A673 (cell line): ENCODE results near the gene NRXN3. TPM values are rescaled to one million over a fixed set of nuclear protein-coding genes. Genes with fewer than 3 reads are reported as not detected.
A peak's percentile ranks its signal among the peaks of the same experiment; 100 is the strongest.

Source experiments
- BruUV-seq: library from RNA; stranded (reverse); fragments of 400-500 nt; replicated peaks from 2 replicates; lab custom pipeline; 2021; lab: Mats Ljungman, UMichigan
- CTCF ChIA-PET: fragments of 300-600 bp; sonication (Branson Sonifier 250); formaldehyde crosslinking; loops from one replicate; lab custom pipeline; 2022; ENCODE audit warnings: antibody characterized with exemption; lab: Charles Lee
- POLR2A ChIA-PET: fragments of 300-600 bp; sonication (Branson Sonifier 250); formaldehyde crosslinking; loops from one replicate; lab custom pipeline; 2022; ENCODE audit warnings: antibody characterized with exemption; ENCODE audit not compliant: low non-redundant PET; lab: Charles Lee
- DNase-seq: peaks from one replicate; pipeline ENCODE4 v3.0.0-alpha.2; 2015; ENCODE audit warnings: low spot score
- H3K27ac ChIP-seq: fragments of 200-600 bp; sonication (generic); 2 replicates; pipeline ENCODE4 v1.5.1; 2016; ENCODE audit warnings: mixed run types, low read depth, mild to moderate bottlenecking, mixed read lengths, antibody characterized with exemption, low read length; ENCODE audit not compliant: poor library complexity, severe bottlenecking
- H3K27me3 ChIP-seq: fragments of 200-600 bp; sonication (generic); replicated peaks from 2 replicates; pipeline ENCODE4 v1.6.1; 2017; ENCODE audit warnings: mixed run types, low read depth, mild to moderate bottlenecking, mixed read lengths, antibody characterized with exemption, low read length; ENCODE audit not compliant: insufficient read depth, poor library complexity
- H3K36me3 ChIP-seq: fragments of 200-600 bp; sonication (generic); 2 replicates; pipeline ENCODE4 v1.6.1; 2016; ENCODE audit warnings: mixed run types, mild to moderate bottlenecking, mixed read lengths, antibody characterized with exemption, low read length; ENCODE audit not compliant: insufficient read depth, poor library complexity, severe bottlenecking
- H3K4me1 ChIP-seq: fragments of 200-600 bp; sonication (generic); 2 replicates; pipeline ENCODE4 v1.6.1; 2017; ENCODE audit warnings: mixed run types, mild to moderate bottlenecking, mixed read lengths, antibody characterized with exemption, low read length; ENCODE audit not compliant: insufficient read depth, poor library complexity, severe bottlenecking
- H3K4me3 ChIP-seq: fragments of 200-600 bp; sonication (generic); 2 replicates; pipeline ENCODE4 v1.5.1; 2016; ENCODE audit warnings: low read depth, mixed run types, mild to moderate bottlenecking, mixed read lengths, low read length; ENCODE audit not compliant: poor library complexity, severe bottlenecking
- H3K9me3 ChIP-seq: fragments of 200-600 bp; sonication (generic); 2 replicates; pipeline ENCODE4 v1.6.1; 2016; ENCODE audit warnings: mixed run types, low read depth, mild to moderate bottlenecking, mixed read lengths, antibody characterized with exemption, low read length; ENCODE audit not compliant: poor library complexity, severe bottlenecking
- CTCF ChIP-seq: fragments of 300-800, 200-600 bp; sonication (generic); conservative IDR thresholded peaks from 2 replicates; pipeline ENCODE4 v1.5.1; 2017; ENCODE audit warnings: low read depth, mild to moderate bottlenecking, antibody characterized with exemption, low read length, moderate library complexity, mixed read lengths
- EZH2 ChIP-seq: fragments of 200-600 bp; sonication (generic); IDR thresholded peaks from 2 replicates; pipeline ENCODE4 v1.6.1; 2017; ENCODE audit warnings: borderline replicate concordance, low read depth, mild to moderate bottlenecking, mixed read lengths, antibody characterized with exemption, low read length; ENCODE audit not compliant: poor library complexity, severe bottlenecking
- intact Hi-C: fragments of 100-400 bp; cut with micrococcal nuclease; formaldehyde crosslinking; loops from one replicate; pipeline ENCODE4 v1.10.0; 2022; ENCODE audit not compliant: unreplicated experiment
- total RNA-seq: library from RNA; stranded (reverse); gene quantifications from 2 replicates; pipeline ENCODE4 v1.2.3, GENCODE V29; 2021

NRXN3 gene
- total RNA-seq, 1 experiment from 2014 or later, result 0.21 TPM

GRCh38 chr14:78519863-78520262 lies 349.7 kb downstream of the NRXN3 start:
- H3K36me3 ChIP-seq, result no peaks in the 10 kb centered on the region
- intact Hi-C loops, result no loop called here
- no TSS peak for BruUV-seq

GRCh38 chr14:78524196-78524595 lies 354.0 kb downstream of the NRXN3 start:
- no peaks in the 10 kb centered on the region for H3K36me3 ChIP-seq
- ChIA-PET CTCF (no interaction called here), POLR2A (no interaction called here)
- TF ChIP-seq EZH2 (no peak), CTCF (no peak)
- intact Hi-C loops, result no loop called here
- H3K27ac ChIP-seq, result no peak overlapping the region
- BruUV-seq, result no TSS peak
- H3K4me3 ChIP-seq, result no peak overlapping the region
- no peaks in the 10 kb centered on the region for H3K9me3 ChIP-seq
- no peak for DNase-seq
- peaks cover 11% of the 10 kb centered on the region for H3K4me1 ChIP-seq
- H3K27me3 ChIP-seq, result no peaks in the 10 kb centered on the region

More at GRCh38 chr14:78519863-78520262, 349.7 kb downstream of the NRXN3 start:
- H3K27ac ChIP-seq, result no peak overlapping the region
- CTCF ChIA-PET, result no interaction called here
- POLR2A ChIA-PET, result no interaction called here
- no peaks in the 10 kb centered on the region for H3K9me3 ChIP-seq
- no peak overlapping the region for H3K4me3 ChIP-seq
- DNase-seq, result peak; percentile 64
- TF ChIP-seq CTCF (no peak), EZH2 (no peak)
- peaks cover 7% of the 10 kb centered on the region for H3K4me1 ChIP-seq
- no peaks in the 10 kb centered on the region for H3K27me3 ChIP-seq

GRCh38 chr14:78524766-78525165 lies 354.6 kb downstream of the NRXN3 start:
- intact Hi-C loops, result no loop called here
- Histone ChIP-seq H3K27me3 (no peaks in the 10 kb centered on the region), H3K36me3 (no peaks in the 10 kb centered on the region), H3K27ac (no peak overlapping the region), H3K4me3 (no peak overlapping the region), H3K4me1 (peaks cover 11% of the 10 kb centered on the region), H3K9me3 (no peaks in the 10 kb centered on the region)
- ChIA-PET CTCF (no interaction called here), POLR2A (no interaction called here)
- no TSS peak for BruUV-seq
- DNase-seq, result peak; percentile 68
- no peak for TF ChIP-seq EZH2
- no peak for TF ChIP-seq CTCF
